K562 (cell line): Measurements from ENCODE around the gene TREH. TPM values are rescaled to one million over a fixed set of nuclear protein-coding genes. Genes with fewer than 3 reads are reported as not detected.

Experiments
- ATAC-seq: fragments of 200-7000 bp; cut with Tn5 transposase; 3 replicates; pipeline ENCODE4 v1.9.1; 2020; ENCODE audit warnings: moderate library complexity
- BruUV-seq: library from RNA; stranded (reverse); fragments of 400-500 nt; replicated peaks from 2 replicates; lab custom pipeline; 2021; lab: Mats Ljungman, UMichigan
- CTCF ChIA-PET: fragments of 300-600 bp; formaldehyde crosslinking; extraction: SDS; loops from one replicate; lab custom pipeline; 2021; ENCODE audit warnings: low intra/inter-chr PET ratio; lab: Yijun Ruan, JAX
- POLR2A ChIA-PET: fragments of 300-600, 350-650 bp; sonication (Branson Sonifier 250); formaldehyde crosslinking; extraction: SDS; loops from one replicate; lab custom pipeline; 2021; ENCODE audit warnings: antibody characterized with exemption, inconsistent platforms; lab: Yijun Ruan, JAX
- DNase-seq, 4 experiments: peaks; one replicate each; pipeline versions ENCODE4 v3.0.0 to v3.0.0-alpha.2; 2011 to 2018; ENCODE audit warnings: low spot score in 3 of 4, mixed read lengths in 3 of 4; ENCODE audit errors: extremely low read depth in 1 of 4
- FAIRE-seq: peaks from 2 replicates; lab custom pipeline; 2011; peaks lifted over from hg19 to GRCh38; lab: Jason Lieb, UNC
- H2AFZ ChIP-seq: 2 replicates; pipeline ENCODE4 v1.6.0; 2011; ENCODE audit warnings: low read depth, low read length, control low read depth, inconsistent platforms
- H3K27ac ChIP-seq: fragments of 200-600 bp; 3 replicates; pipeline ENCODE4 v1.8.0; 2011; ENCODE audit warnings: low read depth, mild to moderate bottlenecking, control low read depth, inconsistent platforms, low read length, moderate library complexity, mixed read lengths; ENCODE audit errors: extremely low read depth
- H3K27me3 ChIP-seq, 2 experiments: fragments of 300-600 bp in 1 of 2; 2 replicates in 1 of 2; 3 replicates in 1 of 2; pipeline versions ENCODE4 v1.6.0 to v1.8.0; 2011; ENCODE audit warnings: inconsistent platforms in 2 of 2, low read length in 2 of 2, mild to moderate bottlenecking in 1 of 2, mixed read lengths in 1 of 2, moderate library complexity in 1 of 2; ENCODE audit not compliant: control insufficient read depth in 2 of 2, insufficient read depth in 2 of 2
- H3K36me3 ChIP-seq: fragments of 300-600 bp; 3 replicates; pipeline ENCODE4 v1.8.0; 2011; ENCODE audit warnings: mild to moderate bottlenecking, low read length, inconsistent platforms; ENCODE audit not compliant: control insufficient read depth, insufficient read depth
- H3K4me1 ChIP-seq, 2 experiments: fragments of 200-600 bp in 1 of 2; replicated peaks in 1 of 2; 2 replicates in 1 of 2; 3 replicates in 1 of 2; pipeline versions ENCODE4 v1.5.1 to v1.8.0; 2011; ENCODE audit warnings: inconsistent platforms in 2 of 2, low read length in 2 of 2, mild to moderate bottlenecking in 1 of 2, mixed read lengths in 1 of 2, moderate library complexity in 1 of 2; ENCODE audit not compliant: control insufficient read depth in 2 of 2, insufficient read depth in 2 of 2
- H3K4me2 ChIP-seq: 2 replicates; pipeline ENCODE4 v1.6.1; 2011; ENCODE audit warnings: low read length, control low read depth, inconsistent platforms, mixed read lengths; ENCODE audit not compliant: insufficient read depth
- H3K4me3 ChIP-seq: fragments of 200-600 bp; sonication (generic), shearing (Covaris generic); 2 replicates; pipeline ENCODE4 v1.5.1; 2016; ENCODE audit warnings: control low read depth, inconsistent platforms
- H3K79me2 ChIP-seq: fragments of 200-600 bp; 3 replicates; pipeline ENCODE4 v1.8.0; 2011; ENCODE audit warnings: low read length, inconsistent platforms; ENCODE audit not compliant: control insufficient read depth, insufficient read depth
- H3K9ac ChIP-seq, 2 experiments: 2 replicates each; pipeline versions ENCODE4 v1.6.0 to v1.6.1; 2011; ENCODE audit warnings: low read depth in 2 of 2, low read length in 2 of 2, control low read depth in 1 of 2, inconsistent platforms in 1 of 2, mild to moderate bottlenecking in 1 of 2, mixed read lengths in 1 of 2; ENCODE audit not compliant: insufficient read depth in 1 of 2
- H3K9me1 ChIP-seq: one replicate; pipeline ENCODE4 v1.6.0; 2011; ENCODE audit warnings: inconsistent platforms, mild to moderate bottlenecking, low read length, moderate library complexity; ENCODE audit not compliant: control insufficient read depth, insufficient read depth
- H3K9me3 ChIP-seq: replicated peaks from 2 replicates; pipeline ENCODE4 v1.5.1; 2011; ENCODE audit warnings: low read depth, low read length, inconsistent platforms; ENCODE audit not compliant: control insufficient read depth, insufficient read depth
- H4K20me1 ChIP-seq: replicated peaks from 2 replicates; pipeline ENCODE4 v1.6.1; 2011; ENCODE audit warnings: low read length, inconsistent platforms, mixed read lengths; ENCODE audit not compliant: control insufficient read depth, insufficient read depth
- NFIC ChIP-seq: fragments of 450-650 bp; IDR thresholded peaks from 2 replicates; pipeline ENCODE4 v1.6.1; 2017; ENCODE audit warnings: mild to moderate bottlenecking, inconsistent platforms
- UBTF ChIP-seq, 2 experiments: IDR thresholded peaks; 2 replicates each; pipeline ENCODE4 v1.6.1; 2012; ENCODE audit warnings: improper control_type of control experiment in 2 of 2, low read depth in 2 of 2, low read length in 2 of 2, borderline replicate concordance in 1 of 2
- WGBS: fragments of 100-300 bp; shearing (Covaris generic); methylation state at CpG from one replicate; pipeline ENCODE4 v1.1.6; 2016; ENCODE audit warnings: low coverage, mixed read lengths; ENCODE audit not compliant: insufficient coverage; ENCODE audit errors: missing lambda C conversion rate; 5-methylcytosine and 5-hydroxymethylcytosine counted together
- in situ Hi-C: fragments of 300-500 bp; cut with MboI; formaldehyde crosslinking; loops from 4 replicates; pipeline ENCODE4 v1.15.0; 2018; ENCODE audit warnings: inconsistent platforms, mixed read lengths
- intact Hi-C: fragments of 100-400 bp; cut with micrococcal nuclease; formaldehyde crosslinking; loops from 2 replicates; pipeline ENCODE4 v1.14.2; 2022
- polyA plus RNA-seq, 8 experiments: library from polyadenylated mRNA; depleted of rRNA in 4 of 8; stranded (reverse) in 5 of 8; unstranded in 3 of 8; fragments of >200 nt; fragmentation: Nextera tagmentation in 2 of 8; fragmentation: Illumina TruSeq in 1 of 8; extraction: Ambion mirVana in 2 of 8; extraction: Trizol in 1 of 8; gene quantifications; 2 replicates each; pipeline versions ENCODE4 v1.2.1 to v1.2.3, GENCODE V29; 2011 to 2014; ENCODE audit warnings: inconsistent platforms in 1 of 8, missing spikeins in 1 of 8
- total RNA-seq, 7 experiments: library from RNA; depleted of rRNA in 6 of 7; stranded (reverse); fragments of >200 nt in 6 of 7; fragmentation: Illumina TruSeq in 2 of 7; extraction: Trizol in 2 of 7; gene quantifications; 2 replicates each; pipeline versions ENCODE4 v1.2.1 to v1.2.3, GENCODE V29; 2011 to 2021; ENCODE audit warnings: low replicate concordance in 1 of 7

Gene TREH
- total and polyA plus RNA-seq, 9 of the 15 experiments (the other 6 are each of a cell fraction or from before 2014, with no cell fraction given), result 0.09 to 0.20 (median 0.11) TPM; not detected in 6

DNA sequence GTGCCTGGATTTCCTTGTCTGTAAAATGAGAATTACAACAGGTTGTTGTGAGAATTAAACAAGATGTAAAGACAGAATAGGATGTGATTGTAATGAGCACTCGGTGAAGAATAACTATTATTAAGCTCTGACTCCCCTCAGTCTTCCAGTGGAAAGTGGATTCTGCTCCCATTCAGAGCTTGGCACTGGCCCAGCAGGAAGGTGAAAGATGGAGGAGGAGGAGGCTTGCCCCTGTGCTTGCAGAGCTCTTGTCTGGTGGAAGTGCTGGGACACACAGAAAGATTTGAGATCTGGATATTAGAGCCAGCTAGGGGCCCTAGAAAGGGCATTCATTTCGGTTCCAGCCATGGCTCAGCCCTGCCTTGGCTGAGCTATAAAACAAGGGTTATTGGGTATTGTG is 43.8 kb downstream of the TREH start:
- Histone ChIP-seq H3K27me3 (no peaks in the 10 kb centered on the region), H3K9me1 (peaks cover 3% of the 10 kb centered on the region), H3K4me1 (peaks cover 21 to 25% of the 10 kb centered on the region in 2 experiments; a peak in 4 of 5 replicates), H3K27ac (no peak overlapping the region), H2AFZ (peak overlapping the region; percentile 73; the same call in 1 of the 2 replicates), H4K20me1 (no peaks in the 10 kb centered on the region), H3K9ac (no peak overlapping the region; a peak in 1 of 4 replicates), H3K79me2 (no peaks in the 10 kb centered on the region), H3K4me2 (0 out of 2 replicates have a peak overlapping the region, but pooled peaks have one; percentile 68), H3K9me3 (no peaks in the 10 kb centered on the region), H3K4me3 (no peak overlapping the region), H3K36me3 (peaks cover 36% of the 10 kb centered on the region; the same call in 2 of the 3 replicates)
- FAIRE-seq (peak; percentile 44), DNase-seq (no peak), ATAC-seq (no peak)
- ChIA-PET POLR2A (interaction anchor here (1.0 to 1.8 kb wide), 6 partner anchors 7 to 31 kb away, joined by 3 to 6 read pairs (median 5); no protein-coding TSS in a partner anchor), CTCF (no interaction called here)
- intact Hi-C loops (no loop called here), in situ Hi-C loops (no loop called here)
- BruUV-seq, result no TSS peak
- 60% methylated on average over 2 of the region's 2 CpGs for WGBS
- peak; percentile 37; the same call in 1 of the 2 replicates for TF ChIP-seq NFIC
- no peak for TF ChIP-seq UBTF (IDR thresholded peaks at IDR 0.05; ENCODE audit: borderline replicate concordance in 1 of 2, low read depth in 2 of 2, low read length in 2 of 2)
